D721Med (cell line): ENCODE measurements around the gene MAP3K6.
A peak's percentile ranks its signal among the peaks of the same experiment; 100 is the strongest.

Experiments used
- DNase-seq: peaks from one replicate; pipeline ENCODE4 v3.0.0; 2011; ENCODE audit warnings: low spot score; ENCODE audit not compliant: insufficient read length
- FAIRE-seq: peaks from 2 replicates; lab custom pipeline; 2011; peaks lifted over from hg19 to GRCh38; lab: Jason Lieb, UNC
- TF ChIP-seq, protein P1 (sequence below): IDR thresholded peaks from 2 replicates; pipeline ENCODE4 v1.5.1; 2012; ENCODE audit warnings: mild to moderate bottlenecking, control low read depth; ENCODE audit not compliant: insufficient read depth; ENCODE audit errors: missing control alignments

Gene MAP3K6

GRCh38 chr1:27372022-27372807, 5.5 kb upstream of the MAP3K6 start:
- TF ChIP-seq, protein P1, sequence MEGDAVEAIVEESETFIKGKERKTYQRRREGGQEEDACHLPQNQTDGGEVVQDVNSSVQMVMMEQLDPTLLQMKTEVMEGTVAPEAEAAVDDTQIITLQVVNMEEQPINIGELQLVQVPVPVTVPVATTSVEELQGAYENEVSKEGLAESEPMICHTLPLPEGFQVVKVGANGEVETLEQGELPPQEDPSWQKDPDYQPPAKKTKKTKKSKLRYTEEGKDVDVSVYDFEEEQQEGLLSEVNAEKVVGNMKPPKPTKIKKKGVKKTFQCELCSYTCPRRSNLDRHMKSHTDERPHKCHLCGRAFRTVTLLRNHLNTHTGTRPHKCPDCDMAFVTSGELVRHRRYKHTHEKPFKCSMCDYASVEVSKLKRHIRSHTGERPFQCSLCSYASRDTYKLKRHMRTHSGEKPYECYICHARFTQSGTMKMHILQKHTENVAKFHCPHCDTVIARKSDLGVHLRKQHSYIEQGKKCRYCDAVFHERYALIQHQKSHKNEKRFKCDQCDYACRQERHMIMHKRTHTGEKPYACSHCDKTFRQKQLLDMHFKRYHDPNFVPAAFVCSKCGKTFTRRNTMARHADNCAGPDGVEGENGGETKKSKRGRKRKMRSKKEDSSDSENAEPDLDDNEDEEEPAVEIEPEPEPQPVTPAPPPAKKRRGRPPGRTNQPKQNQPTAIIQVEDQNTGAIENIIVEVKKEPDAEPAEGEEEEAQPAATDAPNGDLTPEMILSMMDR: no peak
- FAIRE-seq: no peak
- no peak for DNase-seq

GRCh38 chr1:27368869-27369582, 2.3 kb upstream of the MAP3K6 start:
- DNase-seq (no peak), FAIRE-seq (no peak)
- TF ChIP-seq, protein P1: peak; percentile 12

GRCh38 chr1:27367160-27367650, 444 bp upstream of the MAP3K6 start:
- no peak for DNase-seq
- FAIRE-seq: no peak

GRCh38 chr1:27366113-27366410, 699 bp downstream of the MAP3K6 start:
- TF ChIP-seq, protein P1: no peak
- FAIRE-seq (no peak), DNase-seq (no peak)

More at GRCh38 chr1:27367160-27367650, 444 bp upstream of the MAP3K6 start:
- TF ChIP-seq, protein P1: no peak

DNA sequence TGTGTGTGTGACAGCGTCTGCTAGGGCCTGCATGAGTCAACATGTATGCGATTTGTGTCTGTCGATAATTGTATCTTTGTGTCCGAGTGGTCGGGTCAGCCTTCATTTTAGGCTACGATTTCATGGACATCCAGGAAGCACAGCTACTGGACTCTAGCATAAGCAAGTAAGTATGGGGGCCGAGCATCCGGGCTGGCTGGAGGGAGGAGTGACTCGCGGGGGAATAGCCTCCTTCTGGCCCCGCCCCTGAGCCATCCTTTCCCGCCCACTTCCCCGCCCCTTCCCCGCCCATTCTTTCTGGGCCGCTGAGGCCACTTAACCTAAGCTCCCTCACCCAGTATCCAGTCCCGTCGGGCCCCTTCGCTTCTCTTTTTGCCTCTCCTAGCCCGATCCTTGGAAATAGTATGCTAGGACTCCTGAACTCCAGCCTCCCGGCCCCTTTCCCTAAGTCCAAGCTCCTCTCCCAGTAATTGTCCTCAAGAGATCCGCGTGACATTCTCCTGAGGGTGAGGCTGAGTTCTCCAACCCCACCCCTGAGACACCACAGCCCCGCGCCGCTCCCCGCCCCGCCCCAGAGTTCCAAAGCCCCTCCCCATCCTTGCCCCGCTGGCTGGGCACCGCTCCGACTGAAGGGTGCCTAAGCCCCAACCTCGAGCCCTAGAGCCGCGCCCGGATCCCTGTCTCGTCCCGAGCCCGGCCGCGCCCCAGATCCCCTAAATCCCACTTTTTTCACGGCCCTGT, 1.2 kb downstream of the MAP3K6 start:
- DNase-seq (no peak), FAIRE-seq (no peak)
- TF ChIP-seq, protein P1: no peak

- FAIRE-seq (no peak), DNase-seq (no peak)
- TF ChIP-seq, protein P1: no peak
Measured at GRCh38 chr1:27364696-27365371, 1.9 kb downstream of the MAP3K6 start.
